Measurements from ENCODE around the gene ZNF335.

- TF ChIP-seq, protein P1, sequence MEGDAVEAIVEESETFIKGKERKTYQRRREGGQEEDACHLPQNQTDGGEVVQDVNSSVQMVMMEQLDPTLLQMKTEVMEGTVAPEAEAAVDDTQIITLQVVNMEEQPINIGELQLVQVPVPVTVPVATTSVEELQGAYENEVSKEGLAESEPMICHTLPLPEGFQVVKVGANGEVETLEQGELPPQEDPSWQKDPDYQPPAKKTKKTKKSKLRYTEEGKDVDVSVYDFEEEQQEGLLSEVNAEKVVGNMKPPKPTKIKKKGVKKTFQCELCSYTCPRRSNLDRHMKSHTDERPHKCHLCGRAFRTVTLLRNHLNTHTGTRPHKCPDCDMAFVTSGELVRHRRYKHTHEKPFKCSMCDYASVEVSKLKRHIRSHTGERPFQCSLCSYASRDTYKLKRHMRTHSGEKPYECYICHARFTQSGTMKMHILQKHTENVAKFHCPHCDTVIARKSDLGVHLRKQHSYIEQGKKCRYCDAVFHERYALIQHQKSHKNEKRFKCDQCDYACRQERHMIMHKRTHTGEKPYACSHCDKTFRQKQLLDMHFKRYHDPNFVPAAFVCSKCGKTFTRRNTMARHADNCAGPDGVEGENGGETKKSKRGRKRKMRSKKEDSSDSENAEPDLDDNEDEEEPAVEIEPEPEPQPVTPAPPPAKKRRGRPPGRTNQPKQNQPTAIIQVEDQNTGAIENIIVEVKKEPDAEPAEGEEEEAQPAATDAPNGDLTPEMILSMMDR (IDR thresholded peaks at IDR 0.05) = peak; percentile 51
- no peak for TF ChIP-seq ZFX (IDR thresholded peaks at IDR 0.05; ENCODE audit: borderline replicate concordance)
These were observed 8.7 kb downstream of the ZNF335 start for GRCh38 chr20:45963059-45964005.
